Measurements from ENCODE around the gene EXOC3L1.

DNA sequence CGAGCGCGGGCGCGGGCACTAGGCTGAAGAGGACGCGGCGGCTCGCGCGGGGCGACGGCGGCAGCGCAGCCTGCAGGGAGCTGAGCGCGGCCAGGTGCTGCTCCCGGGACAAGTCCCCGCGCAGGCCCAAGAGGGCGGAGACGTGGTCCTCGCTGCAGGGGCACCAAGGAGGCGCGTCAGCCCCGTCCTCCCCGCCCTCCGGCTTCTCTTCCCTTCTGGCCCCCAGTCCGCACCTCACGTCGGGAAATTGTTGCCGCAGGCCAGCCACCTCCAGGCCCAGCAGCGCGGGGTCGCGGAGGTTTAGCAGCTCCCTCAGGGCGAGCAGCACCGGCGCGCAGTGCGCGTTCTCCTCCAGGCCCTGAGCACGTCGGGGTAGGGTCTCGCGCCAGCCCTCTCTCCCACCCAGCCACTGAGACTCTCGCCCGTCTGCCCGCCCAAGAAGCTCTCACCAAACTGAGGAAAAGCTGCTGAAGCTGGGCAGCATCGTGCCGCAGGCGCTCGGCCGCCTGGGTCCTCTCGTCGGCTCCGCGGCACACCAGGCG, 5.4 kb downstream of the EXOC3L1 start:
- TF ChIP-seq, protein P1, sequence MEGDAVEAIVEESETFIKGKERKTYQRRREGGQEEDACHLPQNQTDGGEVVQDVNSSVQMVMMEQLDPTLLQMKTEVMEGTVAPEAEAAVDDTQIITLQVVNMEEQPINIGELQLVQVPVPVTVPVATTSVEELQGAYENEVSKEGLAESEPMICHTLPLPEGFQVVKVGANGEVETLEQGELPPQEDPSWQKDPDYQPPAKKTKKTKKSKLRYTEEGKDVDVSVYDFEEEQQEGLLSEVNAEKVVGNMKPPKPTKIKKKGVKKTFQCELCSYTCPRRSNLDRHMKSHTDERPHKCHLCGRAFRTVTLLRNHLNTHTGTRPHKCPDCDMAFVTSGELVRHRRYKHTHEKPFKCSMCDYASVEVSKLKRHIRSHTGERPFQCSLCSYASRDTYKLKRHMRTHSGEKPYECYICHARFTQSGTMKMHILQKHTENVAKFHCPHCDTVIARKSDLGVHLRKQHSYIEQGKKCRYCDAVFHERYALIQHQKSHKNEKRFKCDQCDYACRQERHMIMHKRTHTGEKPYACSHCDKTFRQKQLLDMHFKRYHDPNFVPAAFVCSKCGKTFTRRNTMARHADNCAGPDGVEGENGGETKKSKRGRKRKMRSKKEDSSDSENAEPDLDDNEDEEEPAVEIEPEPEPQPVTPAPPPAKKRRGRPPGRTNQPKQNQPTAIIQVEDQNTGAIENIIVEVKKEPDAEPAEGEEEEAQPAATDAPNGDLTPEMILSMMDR (IDR thresholded peaks at IDR 0.05), result no peak
- no peak for TF ChIP-seq POLR2AphosphoS5 (IDR thresholded peaks at IDR 0.05; ENCODE audit: insufficient read depth in 1 of 2, low read depth in 1 of 2)

Data from vagina (tissue), 2 donors.